H1 (cell line): ENCODE measurements around the gene TRMT10B. TPM values are rescaled to one million over a fixed set of nuclear protein-coding genes. Genes with fewer than 3 reads are reported as not detected.
"Not testable (repeated sequence)": the region's sequence is repeated elsewhere in the genome, so short reads cannot be mapped to it uniquely, and the experiment has no call there.

Experiments
- CTCF ChIA-PET: fragments of 300-600 bp; sonication (Branson Sonifier 250); formaldehyde crosslinking; loops from one replicate; lab custom pipeline; 2021; ENCODE audit not compliant: partially characterized antibody; lab: Charles Lee
- POLR2A ChIA-PET: fragments of 300-600 bp; sonication (Branson Sonifier 250); formaldehyde crosslinking; loops from one replicate; lab custom pipeline; 2021; ENCODE audit warnings: inconsistent platforms; ENCODE audit not compliant: partially characterized antibody; lab: Charles Lee
- DNase-seq, 2 experiments: peaks; one replicate each; pipeline versions ENCODE4 v3.0.0 to v3.0.0-alpha.2; 2010 to 2022; ENCODE audit warnings: low spot score in 2 of 2, low read depth in 1 of 2, mixed read lengths in 1 of 2
- FAIRE-seq: peaks from 2 replicates; lab custom pipeline; 2011; peaks lifted over from hg19 to GRCh38; lab: Jason Lieb, UNC
- H2AFZ ChIP-seq: 2 replicates; pipeline ENCODE4 v1.8.1; 2012; ENCODE audit warnings: low read length, inconsistent platforms
- H2AK5ac ChIP-seq: 2 replicates; pipeline ENCODE4 v1.6.1; 2013; ENCODE audit warnings: low read depth, low read length
- H2BK120ac ChIP-seq: replicated peaks from 2 replicates; pipeline ENCODE3; 2013; ENCODE audit warnings: low read depth, low read length, inconsistent platforms
- H2BK12ac ChIP-seq: 2 replicates; pipeline ENCODE4 v1.6.1; 2013; ENCODE audit warnings: low read depth, low read length
- H2BK15ac ChIP-seq: 2 replicates; pipeline ENCODE4 v1.6.1; 2013; ENCODE audit warnings: low read length
- H2BK20ac ChIP-seq: 2 replicates; pipeline ENCODE4 v1.6.1; 2013; ENCODE audit warnings: low read length
- H2BK5ac ChIP-seq: 2 replicates; pipeline ENCODE4 v1.6.1; 2013; ENCODE audit warnings: low read depth, low read length
- H3K14ac ChIP-seq: 2 replicates; pipeline ENCODE4 v1.6.1; 2013; ENCODE audit warnings: inconsistent platforms; ENCODE audit not compliant: insufficient read length
- H3K18ac ChIP-seq: 2 replicates; pipeline ENCODE4 v1.6.1; 2013; ENCODE audit warnings: low read length; ENCODE audit errors: extremely low read depth
- H3K23ac ChIP-seq: 2 replicates; pipeline ENCODE4 v1.6.1; 2013; ENCODE audit warnings: inconsistent platforms; ENCODE audit not compliant: insufficient read length
- H3K23me2 ChIP-seq: 2 replicates; pipeline ENCODE4 v1.6.1; 2013; ENCODE audit warnings: low read depth, low read length
- H3K27ac ChIP-seq: 2 replicates; pipeline ENCODE4 v1.6.1; 2011; ENCODE audit warnings: low read depth, low read length, inconsistent platforms
- H3K27me3 ChIP-seq, 4 experiments: replicated peaks in 1 of 4; 1 replicate in 1 of 4; 2 replicates in 3 of 4; pipeline versions ENCODE4 v1.6.1 to v1.8.1; 2011 to 2013; ENCODE audit warnings: low read length in 3 of 4, mild to moderate bottlenecking in 3 of 4, inconsistent platforms in 2 of 4, mixed read lengths in 2 of 4, moderate library complexity in 1 of 4; ENCODE audit not compliant: control insufficient read depth in 3 of 4, insufficient read depth in 3 of 4; ENCODE audit errors: extremely low read depth in 1 of 4
- H3K36me3 ChIP-seq, 4 experiments: 2 replicates each; pipeline versions ENCODE4 v1.6.1 to v1.8.1; 2011 to 2013; ENCODE audit warnings: mild to moderate bottlenecking in 4 of 4, low read length in 3 of 4, moderate library complexity in 2 of 4, control low read depth in 1 of 4, inconsistent platforms in 1 of 4; ENCODE audit not compliant: insufficient read depth in 4 of 4, control insufficient read depth in 2 of 4
- H3K4ac ChIP-seq: replicated peaks from 2 replicates; pipeline ENCODE3; 2013; ENCODE audit warnings: low read length, low read depth, mixed read lengths, inconsistent platforms; ENCODE audit not compliant: insufficient read length
- H3K4me1 ChIP-seq, 4 experiments: replicated peaks in 1 of 4; 1 replicate in 1 of 4; 2 replicates in 3 of 4; pipeline versions ENCODE4 v1.6.1 to v1.8.1; 2011 to 2013; ENCODE audit warnings: low read length in 3 of 4, inconsistent platforms in 2 of 4, mixed read lengths in 1 of 4; ENCODE audit not compliant: insufficient read depth in 4 of 4, control insufficient read depth in 3 of 4
- H3K4me2 ChIP-seq, 2 experiments: 2 replicates each; pipeline versions ENCODE4 v1.6.1 to v1.8.1; 2011 to 2013; ENCODE audit warnings: low read depth in 2 of 2, low read length in 2 of 2, control low read depth in 1 of 2, inconsistent platforms in 1 of 2, mild to moderate bottlenecking in 1 of 2; ENCODE audit not compliant: insufficient read depth in 1 of 2
- H3K4me3 ChIP-seq, 4 experiments: fragments of 200-600, 300-600 bp in 1 of 4; sonication (generic), shearing (Covaris generic), sonication (Bioruptor Twin) in 1 of 4; 2 replicates each; pipeline versions ENCODE4 v1.5.1 to v1.8.1; 2011 to 2016; ENCODE audit warnings: low read length in 4 of 4, low read depth in 3 of 4, control low read depth in 2 of 4, inconsistent platforms in 2 of 4, mild to moderate bottlenecking in 2 of 4, mixed read lengths in 1 of 4, moderate library complexity in 1 of 4; ENCODE audit not compliant: insufficient read depth in 2 of 4; ENCODE audit errors: extremely low read depth in 1 of 4
- H3K56ac ChIP-seq: replicated peaks from 2 replicates; pipeline ENCODE3; 2013; ENCODE audit warnings: low read depth, mild to moderate bottlenecking, mixed read lengths, low read length, inconsistent platforms; ENCODE audit not compliant: insufficient read length
- H3K79me1 ChIP-seq: 2 replicates; pipeline ENCODE4 v1.6.1; 2013; ENCODE audit warnings: low read depth, low read length, control low read depth
- H3K79me2 ChIP-seq, 2 experiments: 2 replicates each; pipeline versions ENCODE4 v1.6.1 to v1.8.1; 2012 to 2013; ENCODE audit warnings: low read length in 2 of 2, mild to moderate bottlenecking in 2 of 2, inconsistent platforms in 1 of 2; ENCODE audit not compliant: insufficient read depth in 2 of 2, control insufficient read depth in 1 of 2
- H3K9ac ChIP-seq, 4 experiments: replicated peaks in 1 of 4; 1 replicate in 1 of 4; 2 replicates in 3 of 4; pipeline versions ENCODE4 v1.6.1 to v1.8.1; 2011 to 2013; ENCODE audit warnings: low read depth in 3 of 4, low read length in 3 of 4, control low read depth in 2 of 4, mild to moderate bottlenecking in 2 of 4, moderate library complexity in 2 of 4, inconsistent platforms in 1 of 4; ENCODE audit errors: extremely low read depth in 1 of 4
- H3K9me3 ChIP-seq, 2 experiments: 2 replicates each; pipeline versions ENCODE4 v1.6.1 to v1.8.1; 2012 to 2013; ENCODE audit warnings: mild to moderate bottlenecking in 2 of 2, moderate library complexity in 2 of 2, control low read depth in 1 of 2, inconsistent platforms in 1 of 2, low read depth in 1 of 2, low read length in 1 of 2, mixed read lengths in 1 of 2; ENCODE audit not compliant: insufficient read depth in 2 of 2
- H4K20me1 ChIP-seq, 2 experiments: replicated peaks in 1 of 2; 2 replicates each; pipeline versions ENCODE3 to v1.8.1; 2011 to 2013; ENCODE audit warnings: inconsistent platforms in 2 of 2, low read length in 2 of 2, mild to moderate bottlenecking in 1 of 2; ENCODE audit not compliant: insufficient read depth in 2 of 2, control insufficient read depth in 1 of 2
- H4K5ac ChIP-seq: 2 replicates; pipeline ENCODE4 v1.6.1; 2013; ENCODE audit warnings: low read length, low read depth, mixed read lengths, inconsistent platforms; ENCODE audit not compliant: insufficient read length
- H4K8ac ChIP-seq: 2 replicates; pipeline ENCODE4 v1.8.0; 2013; ENCODE audit warnings: mild to moderate bottlenecking, moderate library complexity, low read length, inconsistent platforms; ENCODE audit not compliant: insufficient read depth; ENCODE audit errors: extremely low read depth
- H4K91ac ChIP-seq: replicated peaks from 2 replicates; pipeline ENCODE3; 2013; ENCODE audit warnings: low read length, mixed read lengths, inconsistent platforms; ENCODE audit not compliant: insufficient read length
- JUND ChIP-seq: IDR thresholded peaks from 2 replicates; pipeline ENCODE4 v1.6.1; 2011; ENCODE audit warnings: mild to moderate bottlenecking, improper control_type of control experiment, low read length
- WGBS, 2 experiments: shearing (Covaris generic) in 1 of 2; methylation state at CpG; one replicate each; pipeline versions ENCODE4 v1.1.6 to v1.1.7; 2013 to 2015; ENCODE audit warnings: low lambda C conversion rate in 2 of 2, mixed read lengths in 2 of 2, inconsistent platforms in 1 of 2, low coverage in 1 of 2, missing lambda C conversion rate in 1 of 2; ENCODE audit not compliant: insufficient replicate concordance in 2 of 2, insufficient coverage in 1 of 2, insufficient read length in 1 of 2; ENCODE audit errors: extremely low coverage in 1 of 2, missing lambda C conversion rate in 1 of 2; 5-methylcytosine and 5-hydroxymethylcytosine counted together
- polyA plus RNA-seq, 7 experiments: library from polyadenylated mRNA; depleted of rRNA in 3 of 7; stranded (reverse) in 5 of 7; unstranded in 2 of 7; fragments of >200 nt in 5 of 7; fragments of 200-250 nt in 2 of 7; gene quantifications; 1 replicate in 5 of 7; 2 replicates in 1 of 7; 4 replicates in 1 of 7; pipeline versions ENCODE4 v1.2.1 to v1.2.3, GENCODE V29; 2011 to 2013; ENCODE audit warnings: missing spikeins in 2 of 7, mixed read lengths in 2 of 7
- total RNA-seq: library from RNA; stranded (reverse); fragmentation: NEBNext Ultra II Directional; extraction: Animal tissue kit (Norgen Biotek cat#: 25700); gene quantifications from 2 replicates; pipeline ENCODE4 v1.2.1, GENCODE V29; 2021

TRMT10B gene
- total and polyA plus RNA-seq, 2 of the 8 experiments (the other 6 are each of a cell fraction or from before 2014, with no cell fraction given): 2.4 to 4.5 TPM

- no peak overlapping the region for H3K56ac ChIP-seq
- H4K20me1 ChIP-seq: no peaks in the 10 kb centered on the region
- H2BK20ac ChIP-seq: no peak overlapping the region
- DNase-seq: no peak
- H3K4ac ChIP-seq: no peak overlapping the region
- CTCF ChIA-PET: interaction anchor here (0.6 to 2.7 kb wide), 2 partner anchors 9 to 210 kb away, joined by 3 to 7 read pairs; no protein-coding TSS in a partner anchor
- H3K4me1 ChIP-seq: peaks cover 0 to 5% (median 1%) of the 10 kb centered on the region in 4 experiments; a peak in 4 of 7 replicates
- H3K27me3 ChIP-seq: no peaks in the 10 kb centered on the region
- H3K23ac ChIP-seq: no peak overlapping the region
- no peak overlapping the region for H4K5ac ChIP-seq
- no peaks in the 10 kb centered on the region for H3K9me3 ChIP-seq
- no peak overlapping the region for H4K8ac ChIP-seq
- no peak overlapping the region for H2BK15ac ChIP-seq
- no peak overlapping the region for H2AK5ac ChIP-seq
- no peak for TF ChIP-seq JUND
- TF ChIP-seq, all 59 proteins: peak for 0
- Histone ChIP-seq H3K79me1 (no peaks in the 10 kb centered on the region), H3K36me3 (no peaks in the 10 kb centered on the region), H3K18ac (no peak overlapping the region), H4K91ac (no peak overlapping the region), H3K23me2 (peaks cover 4% of the 10 kb centered on the region; the same call in 1 of the 2 replicates), H2BK5ac (no peak overlapping the region), H2AFZ (peak overlapping the region; percentile 65), H2BK120ac (no peak overlapping the region), H3K79me2 (no peaks in the 10 kb centered on the region), H3K4me3 (no peak overlapping the region), H3K14ac (no peak overlapping the region), H2BK12ac (no peak overlapping the region), H3K27ac (no peak overlapping the region), H3K9ac (no peak overlapping the region), H3K4me2 (no peak overlapping the region)
- POLR2A ChIA-PET: interaction anchor here (1.2 kb wide), 1 partner anchor 13 kb away, joined by 3 read pairs; no protein-coding TSS in a partner anchor
- WGBS, 2 experiments: 95% methylated on average over 6 of the region's 6 CpGs; no CpG with 5 or more reads in 1 of the 2 experiments
- no peak for FAIRE-seq
These were observed 2.4 kb upstream of the TRMT10B start for GRCh38 chr9:37751186-37751585.

GRCh38 chr9:37751704-37752103 lies 1.9 kb upstream of the TRMT10B start:
- H4K5ac ChIP-seq, H3K79me1 ChIP-seq, H2BK12ac ChIP-seq, H4K20me1 ChIP-seq, FAIRE-seq, CTCF ChIA-PET, H3K23ac ChIP-seq, H4K8ac ChIP-seq, H2BK120ac ChIP-seq, H3K27me3 ChIP-seq, H3K23me2 ChIP-seq, H3K4me3 ChIP-seq, H3K79me2 ChIP-seq, H3K27ac ChIP-seq, DNase-seq, H2BK20ac ChIP-seq, H3K56ac ChIP-seq, H3K9ac ChIP-seq, H2AK5ac ChIP-seq, H3K4me1 ChIP-seq, H3K18ac ChIP-seq, H3K36me3 ChIP-seq, H3K14ac ChIP-seq, H3K4ac ChIP-seq, H3K4me2 ChIP-seq, H2BK15ac ChIP-seq, H4K91ac ChIP-seq, H3K9me3 ChIP-seq, H2AFZ ChIP-seq, H2BK5ac ChIP-seq: not testable (repeated sequence)
- WGBS, 2 experiments: 95% methylated on average over 8 of the region's 30 CpGs; no CpG with 5 or more reads in 1 of the 2 experiments
- POLR2A ChIA-PET: interaction anchor here (0.9 to 1.5 kb wide), 3 partner anchors 13 to 49 kb away, joined by 3 to 6 read pairs (median 3); partner anchors contain the start of genes DCAF10 and EXOSC3
